Liver (tissue), 9 donors: ENCODE results near the gene DDX20. TPM values are rescaled to one million over a fixed set of nuclear protein-coding genes. Genes with fewer than 3 reads are reported as not detected.

ENCODE experiments used
- DNase-seq: peaks from one replicate; pipeline ENCODE4 v3.0.0-alpha.2; 2017; ENCODE audit warnings: low spot score
- H3K27ac ChIP-seq, 2 donors: one replicate each; pipeline ENCODE4 v1.7.0; 2013; ENCODE audit warnings: inconsistent platforms in 2 of 2, low read length in 2 of 2, control low read depth in 1 of 2, low read depth in 1 of 2, mild to moderate bottlenecking in 1 of 2
- H3K27me3 ChIP-seq, 4 donors: one replicate each; pipeline versions ENCODE4 v1.6.1 to v1.7.0; 2013; ENCODE audit warnings: low read length in 3 of 4, inconsistent platforms in 1 of 4, mild to moderate bottlenecking in 1 of 4, moderate library complexity in 1 of 4; ENCODE audit not compliant: control insufficient read depth in 4 of 4, insufficient read depth in 4 of 4
- H3K36me3 ChIP-seq, 4 donors: one replicate each; pipeline versions ENCODE4 v1.6.1 to v1.7.0; 2013; ENCODE audit warnings: low read length in 3 of 4, mild to moderate bottlenecking in 3 of 4, low read depth in 1 of 4, moderate library complexity in 1 of 4; ENCODE audit not compliant: control insufficient read depth in 4 of 4, insufficient read depth in 3 of 4
- H3K4me1 ChIP-seq, 4 donors: one replicate each; pipeline versions ENCODE4 v1.6.1 to v1.7.0; 2013; ENCODE audit warnings: low read length in 3 of 4, mild to moderate bottlenecking in 3 of 4, moderate library complexity in 1 of 4; ENCODE audit not compliant: control insufficient read depth in 4 of 4, insufficient read depth in 4 of 4
- H3K4me3 ChIP-seq, 3 donors: one replicate each; pipeline versions ENCODE4 v1.6.1 to v1.7.0; 2013; ENCODE audit warnings: low read length in 3 of 3, control low read depth in 1 of 3, low read depth in 1 of 3, mild to moderate bottlenecking in 1 of 3
- H3K9ac ChIP-seq, 2 donors: one replicate each; pipeline ENCODE4 v1.7.0; 2013; ENCODE audit warnings: low read length in 2 of 2, mild to moderate bottlenecking in 2 of 2, moderate library complexity in 2 of 2, control low read depth in 1 of 2, low read depth in 1 of 2
- H3K9me3 ChIP-seq, 4 donors: one replicate each; pipeline versions ENCODE4 v1.6.1 to v1.7.0; 2013; ENCODE audit warnings: low read length in 3 of 4; ENCODE audit not compliant: control insufficient read depth in 4 of 4
- ATF3 ChIP-seq: IDR thresholded peaks from 2 replicates; pipeline ENCODE4 v1.6.1; 2016; ENCODE audit warnings: antibody characterized with exemption
- CTCF ChIP-seq: fragments of 150-350 bp; IDR thresholded peaks from 2 replicates; pipeline ENCODE4 v1.5.1; 2017; ENCODE audit warnings: improper control_type of control experiment, low read depth, low read length; ENCODE audit not compliant: missing input control
- EGR1 ChIP-seq, 2 donors: IDR thresholded peaks; 2 replicates each; pipeline ENCODE4 v1.6.1; 2016 to 2018; ENCODE audit warnings: antibody characterized with exemption in 2 of 2, low read depth in 2 of 2
- FOXA1 ChIP-seq: IDR thresholded peaks from 2 replicates; pipeline ENCODE4 v1.6.1; 2016; ENCODE audit warnings: antibody characterized with exemption
- FOXA2 ChIP-seq: IDR thresholded peaks from 2 replicates; pipeline ENCODE4 v1.6.1; 2016; ENCODE audit warnings: antibody characterized with exemption
- GABPA ChIP-seq, 2 donors: IDR thresholded peaks in 1 of 2; conservative IDR thresholded peaks in 1 of 2; 2 replicates each; pipeline ENCODE4 v1.6.1; 2016; ENCODE audit warnings: antibody characterized with exemption in 2 of 2, mild to moderate bottlenecking in 1 of 2, moderate library complexity in 1 of 2
- HNF4A ChIP-seq, 2 donors: conservative IDR thresholded peaks; 2 replicates each; pipeline ENCODE4 v1.6.1; 2016; ENCODE audit warnings: antibody characterized with exemption in 2 of 2, mild to moderate bottlenecking in 2 of 2
- HNF4G ChIP-seq: IDR thresholded peaks from 2 replicates; pipeline ENCODE4 v1.6.1; 2016; ENCODE audit warnings: antibody characterized with exemption
- JUND ChIP-seq, 2 donors: IDR thresholded peaks; 2 replicates each; pipeline ENCODE4 v1.6.1; 2016; ENCODE audit warnings: antibody characterized with exemption in 2 of 2
- MAX ChIP-seq: IDR thresholded peaks from 2 replicates; pipeline ENCODE4 v1.6.1; 2016; ENCODE audit warnings: antibody characterized with exemption
- NR2F2 ChIP-seq: IDR thresholded peaks from 2 replicates; pipeline ENCODE4 v1.6.1; 2016; ENCODE audit warnings: antibody characterized with exemption
- RAD21 ChIP-seq, 2 donors: IDR thresholded peaks; 2 replicates each; pipeline ENCODE4 v1.6.1; 2016; ENCODE audit warnings: antibody characterized with exemption in 2 of 2, mild to moderate bottlenecking in 2 of 2
- REST ChIP-seq: IDR thresholded peaks from 2 replicates; pipeline ENCODE4 v1.6.1; 2016; ENCODE audit warnings: antibody characterized with exemption, mild to moderate bottlenecking
- RXRA ChIP-seq, 2 donors: IDR thresholded peaks; 2 replicates each; pipeline ENCODE4 v1.6.1; 2017 to 2018; ENCODE audit warnings: antibody characterized with exemption in 2 of 2, mild to moderate bottlenecking in 1 of 2
- SP1 ChIP-seq: IDR thresholded peaks from 2 replicates; pipeline ENCODE4 v1.6.1; 2018; ENCODE audit warnings: antibody characterized with exemption, mild to moderate bottlenecking
- TAF1 ChIP-seq: conservative IDR thresholded peaks from 2 replicates; pipeline ENCODE4 v1.6.1; 2016; ENCODE audit warnings: antibody characterized with exemption, mild to moderate bottlenecking
- YY1 ChIP-seq: IDR thresholded peaks from 2 replicates; pipeline ENCODE4 v1.6.1; 2016; ENCODE audit warnings: antibody characterized with exemption, mild to moderate bottlenecking
- ZBTB33 ChIP-seq: IDR thresholded peaks from 2 replicates; pipeline ENCODE4 v1.6.1; 2016; ENCODE audit warnings: antibody characterized with exemption
- WGBS: extraction: QIAGEN DNeasy Blood & Tissue Kit; methylation state at CpG from one replicate; pipeline ENCODE4 v1.1.7; 2013; 5-methylcytosine and 5-hydroxymethylcytosine counted together
- polyA plus RNA-seq, 2 donors: library from polyadenylated mRNA; stranded (reverse) in 1 of 2; unstranded in 1 of 2; fragments of 200-250 nt in 1 of 2; fragments of >200 nt in 1 of 2; fragmentation: Nextera tagmentation in 1 of 2; extraction: Ambion mirVana in 1 of 2; gene quantifications; one replicate each; pipeline versions ENCODE4 v1.2.1 to v1.2.3, GENCODE V29; 2013 to 2015
- total RNA-seq, 2 donors: library from RNA; depleted of rRNA; stranded (reverse); fragments of >200 nt; gene quantifications; one replicate each; pipeline ENCODE4 v1.2.3, GENCODE V29; 2014
- donor health status: healthy.
- donor health status: healthy.
- donor health status: healthy.
- donor health status: healthy.
- donor health status: healthy.

DDX20 gene
- total and polyA plus RNA-seq, 4 donors = 2.3 to 8.6 (median 4.6) TPM

- no peak for DNase-seq
- no peak overlapping the region for H3K9ac ChIP-seq
- H3K9me3 ChIP-seq = no peaks in the 10 kb centered on the region
- no peaks in the 10 kb centered on the region for H3K36me3 ChIP-seq
- TF ChIP-seq SP1 (no peak), FOXA2 (no peak), MAX (no peak), FOXA1 (no peak), HNF4G (no peak), NR2F2 (no peak), YY1 (no peak), GABPA (IDR thresholded peaks at IDR 0.05 in 1 of 2, conservative IDR thresholded peaks at IDR 0.05 in 1 of 2) (no peak), TAF1 (no peak), JUND (IDR thresholded peaks at IDR 0.05) (no peak), HNF4A (conservative IDR thresholded peaks at IDR 0.05) (no peak), ATF3 (no peak), ZBTB33 (no peak)
- H3K4me1 ChIP-seq = no peaks in the 10 kb centered on the region
- no peak overlapping the region for H3K4me3 ChIP-seq
- H3K27ac ChIP-seq = no peak overlapping the region
- H3K27me3 ChIP-seq = no peaks in the 10 kb centered on the region
- WGBS = 87% methylated on average over 16 of the region's 16 CpGs
Observed at GRCh38 chr1:111813440-111814304, 58.0 kb downstream of the DDX20 start.

GRCh38 chr1:111814305-111814628, 58.6 kb downstream of the DDX20 start:
- no peaks in the 10 kb centered on the region for H3K4me1 ChIP-seq
- no peaks in the 10 kb centered on the region for H3K27me3 ChIP-seq
- no peak overlapping the region for H3K27ac ChIP-seq
- no peaks in the 10 kb centered on the region for H3K36me3 ChIP-seq
- no peaks in the 10 kb centered on the region for H3K9me3 ChIP-seq
- H3K4me3 ChIP-seq = no peak overlapping the region
- no peak for DNase-seq
- TF ChIP-seq EGR1 (IDR thresholded peaks at IDR 0.05; ENCODE audit: low read depth in 2 of 2) (no peak), REST (no peak), RAD21 (IDR thresholded peaks at IDR 0.05) (no peak), HNF4G (no peak), SP1 (no peak), MAX (no peak), ZBTB33 (no peak), FOXA1 (no peak), YY1 (no peak), TAF1 (no peak), CTCF (no peak), RXRA (IDR thresholded peaks at IDR 0.05) (no peak), FOXA2 (no peak), ATF3 (no peak), JUND (IDR thresholded peaks at IDR 0.05) (no peak)
- 96% methylated on average over 9 of the region's 9 CpGs for WGBS
- H3K9ac ChIP-seq = no peak overlapping the region
